Heart left ventricle (tissue), 13 donors: ENCODE results near the gene SCARB1.

Experiments
- CTCF ChIP-seq, 12 donors: fragments of 200-600 bp; sonication (generic) in 4 of 12; IDR thresholded peaks; one replicate each; pipeline versions ENCODE4 v1.5.0 to v1.8.0; 2018 to 2022; ENCODE audit warnings: antibody characterized with exemption in 12 of 12, mild to moderate bottlenecking in 5 of 12
- POLR2A ChIP-seq, 2 donors: fragments of 450-650 bp; IDR thresholded peaks; one replicate each; pipeline ENCODE4 v1.6.1; 2017; ENCODE audit warnings: antibody characterized with exemption in 2 of 2, mild to moderate bottlenecking in 2 of 2, moderate library complexity in 2 of 2
- donor health status: ischemic (EF 13 %, LVEDD 7.1; RV severe dilation, severe dysfunction).
- donor health status: DM: no; HTN: yes; CAD: no.
- donor health status: DM: no; HTN: no; CAD: no.
- donor health status: ischemic (EF 25% LVEDD 6.9; RV normal size, moderate dysfunction).
- donor health status: ischemic (EF 25% LVEDD 5.7; RV mildly dilated, moderate dysfunction).
- donor health status: ischemic (EF 35%, LVEDD 5.7; RV mildly dilated, moderate dysfunction).
- donor health status: nonischemic (EF 11% LVEDD 7.7; RV severe dilation, severe dysfunction).
- donor health status: DM: yes; HTN: yes; CAD: no.
- donor health status: PGD.
- donor health status: ischemic (EF 29% LVEDD 5.4; RV normal size, mild dysfunction).
- donor health status: nonischemic (EF 23%, LVEDD 6.1; RV moderate dilation, normal function).

GRCh38 chr12:124844411-124845397 is 19.0 kb downstream of the SCARB1 start:
- TF ChIP-seq CTCF (IDR thresholded peaks at IDR 0.05): no peak
- TF ChIP-seq POLR2A (IDR thresholded peaks at IDR 0.05): no peak
